Measurements from ENCODE around the gene CEP290. TPM values are rescaled to one million over a fixed set of nuclear protein-coding genes. Genes with fewer than 3 reads are reported as not detected.

Gene CEP290
- total RNA-seq, 6 experiments from 2014 or later: 2.4 to 4.2 (median 3.5) TPM

DNA sequence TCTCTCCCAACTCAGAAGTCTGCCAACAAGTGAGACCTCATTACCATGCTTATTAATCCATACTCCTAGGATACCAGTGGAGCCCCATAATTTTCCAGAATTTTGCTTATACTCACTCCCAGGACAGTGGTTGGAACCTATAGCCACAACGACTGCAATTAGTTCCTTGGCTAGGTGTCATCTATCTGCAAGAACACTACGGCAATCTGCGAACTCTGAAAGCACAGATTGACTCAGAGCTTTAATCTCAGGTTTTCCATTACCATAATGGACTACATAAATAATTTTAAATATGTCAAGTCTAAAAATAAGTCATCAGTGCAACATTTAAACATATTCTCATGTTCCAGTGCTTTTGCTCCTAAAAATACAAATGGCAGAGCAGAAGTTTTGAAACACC is 33.7 kb upstream of the CEP290 start:
- intact Hi-C loops (cut with DNase I): no loop called here
- no peak for DNase-seq
- Histone ChIP-seq H3K4me1 (no peaks in the 10 kb centered on the region), H3K27me3 (no peaks in the 10 kb centered on the region), H3K4me3 (no peak overlapping the region), H3K36me3 (peaks cover 0 to 8% (median 0%) of the 10 kb centered on the region in 4 donors), H3K27ac (no peak overlapping the region), H3K9me3 (no peaks in the 10 kb centered on the region)
- TF ChIP-seq, protein P1, sequence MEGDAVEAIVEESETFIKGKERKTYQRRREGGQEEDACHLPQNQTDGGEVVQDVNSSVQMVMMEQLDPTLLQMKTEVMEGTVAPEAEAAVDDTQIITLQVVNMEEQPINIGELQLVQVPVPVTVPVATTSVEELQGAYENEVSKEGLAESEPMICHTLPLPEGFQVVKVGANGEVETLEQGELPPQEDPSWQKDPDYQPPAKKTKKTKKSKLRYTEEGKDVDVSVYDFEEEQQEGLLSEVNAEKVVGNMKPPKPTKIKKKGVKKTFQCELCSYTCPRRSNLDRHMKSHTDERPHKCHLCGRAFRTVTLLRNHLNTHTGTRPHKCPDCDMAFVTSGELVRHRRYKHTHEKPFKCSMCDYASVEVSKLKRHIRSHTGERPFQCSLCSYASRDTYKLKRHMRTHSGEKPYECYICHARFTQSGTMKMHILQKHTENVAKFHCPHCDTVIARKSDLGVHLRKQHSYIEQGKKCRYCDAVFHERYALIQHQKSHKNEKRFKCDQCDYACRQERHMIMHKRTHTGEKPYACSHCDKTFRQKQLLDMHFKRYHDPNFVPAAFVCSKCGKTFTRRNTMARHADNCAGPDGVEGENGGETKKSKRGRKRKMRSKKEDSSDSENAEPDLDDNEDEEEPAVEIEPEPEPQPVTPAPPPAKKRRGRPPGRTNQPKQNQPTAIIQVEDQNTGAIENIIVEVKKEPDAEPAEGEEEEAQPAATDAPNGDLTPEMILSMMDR (IDR thresholded peaks at IDR 0.05): no peak
- TF ChIP-seq POLR2A (IDR thresholded peaks at IDR 0.05): no peak
- ATAC-seq: no peak
- WGBS (ENCODE audit: insufficient coverage, low coverage, low lambda C conversion rate, missing lambda C conversion rate): 92% methylated on average over 3 of the region's 3 CpGs

DNA sequence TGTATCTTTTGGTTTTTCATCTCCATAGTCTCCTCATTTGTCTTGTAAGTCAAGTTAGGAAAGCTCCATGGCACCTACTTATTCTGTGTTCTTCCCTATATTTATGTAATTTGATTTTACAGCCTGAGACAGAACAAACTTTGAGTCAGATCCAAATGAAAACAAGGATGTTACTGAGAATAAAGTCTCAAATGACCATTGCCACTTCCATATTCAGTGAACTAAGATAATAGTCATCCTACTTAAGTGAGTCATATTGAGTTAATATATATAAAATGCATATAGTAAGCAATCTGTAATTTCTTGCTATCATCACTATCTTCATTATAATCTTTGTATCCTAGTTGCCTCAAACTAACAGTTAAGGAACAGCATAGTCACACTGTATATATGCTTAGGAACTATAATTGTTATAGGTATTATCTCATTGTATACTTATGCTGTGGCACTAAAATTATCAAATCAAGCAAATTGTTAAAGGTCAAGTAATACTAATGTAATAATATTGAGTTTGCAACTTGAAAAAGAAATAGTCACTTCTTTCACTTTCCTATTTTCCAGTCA is 31.0 kb upstream of the CEP290 start:
- Histone ChIP-seq H3K27ac (no peak overlapping the region), H3K27me3 (no peaks in the 10 kb centered on the region), H3K4me3 (no peak overlapping the region), H3K9me3 (no peaks in the 10 kb centered on the region), H3K4me1 (no peaks in the 10 kb centered on the region), H3K36me3 (peaks cover 0 to 8% (median 0%) of the 10 kb centered on the region in 4 donors)
- intact Hi-C loops (cut with DNase I): no loop called here
- TF ChIP-seq, protein P1 (IDR thresholded peaks at IDR 0.05): no peak
- no peak for TF ChIP-seq POLR2A (IDR thresholded peaks at IDR 0.05)
- DNase-seq (no peak), ATAC-seq (no peak)

DNA sequence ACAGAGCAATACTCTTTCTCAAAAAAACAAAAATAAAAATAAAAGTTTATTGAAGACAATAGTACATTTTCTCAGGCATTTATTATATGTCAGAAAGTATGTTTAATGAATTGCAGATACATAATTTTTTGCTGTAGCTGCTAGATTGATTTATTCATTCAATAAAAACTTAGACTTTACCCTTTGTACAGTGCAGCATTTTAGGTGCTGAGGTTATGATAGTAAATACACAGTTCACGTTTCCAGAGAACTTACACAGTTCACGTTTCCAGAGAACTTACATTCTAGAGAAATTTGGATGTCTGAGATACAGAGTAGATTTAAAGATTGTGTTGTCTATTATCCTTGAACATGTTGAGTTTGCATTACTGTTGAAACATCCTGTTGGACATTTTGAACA is 25.5 kb upstream of the CEP290 start:
- peaks cover 0 to 7% (median 4%) of the 10 kb centered on the region in 4 donors for H3K36me3 ChIP-seq
- H3K27me3 ChIP-seq: no peaks in the 10 kb centered on the region
- H3K27ac ChIP-seq: no peak overlapping the region
- no peak overlapping the region for H3K4me3 ChIP-seq
- intact Hi-C loops (cut with DNase I): no loop called here
- no peaks in the 10 kb centered on the region for H3K4me1 ChIP-seq
- TF ChIP-seq, protein P1 (IDR thresholded peaks at IDR 0.05): no peak
- no peak for TF ChIP-seq POLR2A (IDR thresholded peaks at IDR 0.05)
- no peak for ATAC-seq
- H3K9me3 ChIP-seq: no peaks in the 10 kb centered on the region
- 65% methylated on average over 2 of the region's 2 CpGs for WGBS (ENCODE audit: insufficient coverage, low coverage, low lambda C conversion rate, missing lambda C conversion rate)
- DNase-seq: no peak

DNA sequence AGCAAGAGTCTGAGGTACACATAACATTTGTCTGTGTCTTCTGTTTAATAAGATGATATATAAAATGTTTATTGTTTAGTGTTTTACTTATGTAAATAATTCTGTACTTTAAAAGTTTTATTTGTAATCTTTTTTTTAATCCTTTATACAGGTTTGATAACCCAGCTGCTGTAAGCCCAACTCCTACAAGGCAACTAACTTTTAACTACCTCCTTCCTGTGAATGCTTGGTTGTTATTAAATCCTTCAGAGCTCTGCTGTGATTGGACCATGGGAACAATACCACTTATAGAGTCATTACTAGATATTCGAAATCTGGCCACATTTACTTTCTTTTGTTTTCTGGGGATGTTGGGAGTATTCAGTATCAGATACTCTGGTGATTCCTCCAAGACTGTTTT is 24.3 kb upstream of the CEP290 start:
- Histone ChIP-seq H3K36me3 (peaks cover 0 to 8% (median 4%) of the 10 kb centered on the region in 4 donors), H3K4me3 (no peak overlapping the region), H3K9me3 (no peaks in the 10 kb centered on the region), H3K27ac (no peak overlapping the region), H3K27me3 (no peaks in the 10 kb centered on the region), H3K4me1 (no peaks in the 10 kb centered on the region)
- 94% methylated on average over 1 of the region's 1 CpG for WGBS (ENCODE audit: insufficient coverage, low coverage, low lambda C conversion rate, missing lambda C conversion rate)
- TF ChIP-seq, protein P1 (IDR thresholded peaks at IDR 0.05): no peak
- TF ChIP-seq POLR2A (IDR thresholded peaks at IDR 0.05): no peak
- ATAC-seq (no peak), DNase-seq (no peak)
- intact Hi-C loops (cut with DNase I): no loop called here

DNA sequence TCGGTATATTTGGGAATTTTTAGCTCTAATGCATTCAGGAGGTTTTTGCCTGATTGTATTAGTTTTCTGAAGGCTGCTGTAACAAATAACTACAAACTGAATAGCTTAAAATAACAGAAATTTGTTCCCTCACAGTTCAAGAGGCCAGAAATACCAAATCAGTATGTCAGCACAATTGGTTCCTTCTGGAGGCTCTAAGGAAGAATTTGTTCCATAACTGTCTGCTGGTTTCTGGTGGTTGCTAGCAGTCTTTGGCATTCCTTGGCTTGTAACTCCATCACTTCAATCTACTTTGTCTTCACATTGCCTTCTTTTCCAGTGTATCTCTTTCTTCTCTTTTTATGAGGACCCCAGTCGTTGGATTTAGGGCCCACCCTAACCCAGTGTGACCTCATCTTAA is 21.5 kb upstream of the CEP290 start:
- no peak for ATAC-seq
- peaks cover 0 to 15% (median 4%) of the 10 kb centered on the region in 4 donors for H3K36me3 ChIP-seq
- no peak overlapping the region for H3K27ac ChIP-seq
- no peak overlapping the region for H3K4me3 ChIP-seq
- WGBS (ENCODE audit: insufficient coverage, low coverage, low lambda C conversion rate, missing lambda C conversion rate): 96% methylated on average over 2 of the region's 2 CpGs
- no peaks in the 10 kb centered on the region for H3K27me3 ChIP-seq
- no peaks in the 10 kb centered on the region for H3K9me3 ChIP-seq
- intact Hi-C loops (cut with DNase I): no loop called here
- TF ChIP-seq, protein P1 (IDR thresholded peaks at IDR 0.05): no peak
- TF ChIP-seq POLR2A (IDR thresholded peaks at IDR 0.05): no peak
- no peak for DNase-seq
- H3K4me1 ChIP-seq: no peaks in the 10 kb centered on the region
